Endothelial cell of hepatic sinusoid (primary cell): ENCODE data around the gene PRRG4.
"Not testable (repeated sequence)": the region's sequence is repeated elsewhere in the genome, so short reads cannot be mapped to it uniquely, and the experiment has no call there.

ENCODE experiments used
- in situ Hi-C: cut with HindIII; loops from 2 replicates; pipeline ENCODE4 v1.10.0; 2017; ENCODE audit warnings: low sequenced_read_pairs

Gene PRRG4

GRCh38 chr11:32884023-32884422 is 54.3 kb downstream of the PRRG4 start:
- in situ Hi-C loops: no loop called here

- in situ Hi-C loops: no loop called here
Observed at GRCh38 chr11:32884770-32885384, 55.1 kb downstream of the PRRG4 start.

- in situ Hi-C loops: no loop called here
Observed at GRCh38 chr11:32885556-32885955, 55.8 kb downstream of the PRRG4 start.

DNA sequence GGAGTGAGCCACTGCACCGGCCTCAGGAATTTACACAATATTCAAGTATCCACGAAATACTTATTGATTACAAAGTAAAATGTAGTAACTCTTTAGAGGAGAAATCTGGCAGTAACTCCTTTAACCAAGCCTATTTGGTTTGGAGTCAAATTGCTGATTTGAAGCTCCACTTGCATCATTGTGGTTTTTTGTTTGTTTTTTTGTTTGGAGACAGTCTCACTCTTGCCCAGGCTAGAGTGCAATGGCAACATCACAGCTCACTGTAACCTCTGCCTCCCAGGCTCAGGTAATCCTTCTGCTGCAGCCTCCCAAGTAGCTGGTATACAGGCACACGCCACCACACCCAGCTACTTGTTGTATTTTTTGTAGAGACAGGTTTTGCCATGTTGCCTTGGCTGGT is 56.5 kb downstream of the PRRG4 start:
- in situ Hi-C loops: no loop called here

- in situ Hi-C loops: not testable (repeated sequence)
Observed at GRCh38 chr11:32887707-32888383, 58.1 kb downstream of the PRRG4 start.

DNA sequence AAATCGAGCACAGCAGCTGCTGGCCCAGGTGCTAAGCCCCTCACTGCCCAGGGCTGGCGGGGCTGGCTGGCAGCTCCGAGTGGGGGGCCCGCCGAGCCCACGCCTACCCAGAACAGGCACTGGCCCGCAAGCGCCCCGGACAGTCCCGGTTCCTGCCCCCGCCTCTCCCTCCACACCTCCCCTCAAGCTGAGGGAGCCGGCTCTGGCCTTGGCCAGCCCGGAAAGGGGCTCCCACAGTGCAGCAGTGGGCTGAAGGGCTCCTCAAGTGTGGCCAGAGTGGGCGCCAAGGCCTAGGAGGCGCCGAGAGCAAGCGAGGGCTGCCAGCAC is 58.6 kb downstream of the PRRG4 start:
- in situ Hi-C loops: not testable (repeated sequence)

DNA sequence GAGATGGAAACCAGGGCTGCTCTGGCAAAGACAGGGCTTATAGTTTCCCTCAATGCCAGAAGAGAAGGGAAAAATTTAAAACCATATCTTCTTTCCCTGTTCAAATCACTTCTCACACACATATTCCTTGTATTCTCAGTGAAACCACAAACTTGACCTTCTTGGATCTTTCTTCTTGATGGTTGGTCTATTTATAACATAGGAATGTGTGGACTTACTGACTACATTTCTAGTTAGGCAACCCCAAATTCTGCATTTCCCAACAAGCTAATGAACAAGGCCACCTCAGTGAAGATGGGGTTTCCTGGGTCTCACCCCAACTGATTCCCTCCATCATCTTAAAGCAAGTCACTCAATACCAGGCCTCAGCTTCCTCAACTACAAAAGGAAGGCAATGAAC is 59.1 kb downstream of the PRRG4 start:
- in situ Hi-C loops: no loop called here

GRCh38 chr11:32890843-32891656 is 61.3 kb downstream of the PRRG4 start:
- in situ Hi-C loops: no loop called here

- in situ Hi-C loops: no loop called here
Observed at GRCh38 chr11:32891657-32892354, 62.1 kb downstream of the PRRG4 start.

- in situ Hi-C loops: no loop called here
Observed at GRCh38 chr11:32892355-32893092, 62.8 kb downstream of the PRRG4 start, which contains the start of gene QSER1. Gene QSER1 (plus strand): TSS chr11:32892811. CDS start chr11:32893126, 315 bp downstream.

- in situ Hi-C loops: no loop called here
Observed at GRCh38 chr11:32893093-32893342, 63.3 kb downstream of the PRRG4 start.

GRCh38 chr11:32893343-32894148 is 63.8 kb downstream of the PRRG4 start:
- in situ Hi-C loops: no loop called here

- in situ Hi-C loops: no loop called here
Observed at GRCh38 chr11:32894149-32894827, 64.6 kb downstream of the PRRG4 start.

- in situ Hi-C loops: no loop called here
Observed at GRCh38 chr11:32894921-32895320, 65.2 kb downstream of the PRRG4 start.

GRCh38 chr11:32895471-32895870 is 65.7 kb downstream of the PRRG4 start:
- in situ Hi-C loops: no loop called here

DNA sequence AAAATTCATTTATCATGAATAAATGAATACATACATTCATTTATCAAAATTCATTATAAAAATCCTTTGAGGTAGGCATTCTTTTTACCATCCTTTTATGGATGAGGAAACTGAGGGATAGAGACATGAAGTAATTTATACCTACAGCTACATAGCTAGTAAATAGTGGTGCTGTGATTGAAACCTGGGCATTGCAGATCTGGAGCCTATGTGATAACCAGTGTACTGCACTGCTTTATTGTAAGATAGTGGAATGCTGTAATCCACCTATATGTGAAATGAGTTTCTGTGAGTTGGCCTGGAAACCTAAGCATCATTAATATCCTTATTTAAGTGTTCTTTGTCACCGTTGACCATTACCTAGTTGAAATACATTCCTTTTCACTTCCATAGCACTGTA is 67.4 kb downstream of the PRRG4 start:
- in situ Hi-C loops: no loop called here

DNA sequence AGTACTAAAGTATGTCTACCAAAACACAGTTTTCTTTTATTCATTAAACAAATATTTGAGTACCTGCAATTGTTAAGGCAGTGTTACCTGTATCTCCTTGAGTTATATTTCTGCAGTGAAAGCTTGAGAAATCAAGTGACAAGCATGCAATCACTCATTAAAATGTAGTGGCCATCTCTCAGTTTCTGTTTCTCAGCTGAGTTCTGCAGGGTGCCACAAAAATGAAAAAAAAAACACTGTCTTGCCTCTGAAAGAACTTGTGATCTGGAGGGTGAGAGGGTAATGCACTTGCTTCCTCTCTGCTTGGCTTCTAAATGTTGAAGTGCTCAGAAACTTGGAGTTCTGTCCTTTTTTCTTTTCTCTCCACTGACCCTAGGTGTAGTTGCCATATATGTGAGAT is 69.7 kb downstream of the PRRG4 start:
- in situ Hi-C loops: no loop called here

DNA sequence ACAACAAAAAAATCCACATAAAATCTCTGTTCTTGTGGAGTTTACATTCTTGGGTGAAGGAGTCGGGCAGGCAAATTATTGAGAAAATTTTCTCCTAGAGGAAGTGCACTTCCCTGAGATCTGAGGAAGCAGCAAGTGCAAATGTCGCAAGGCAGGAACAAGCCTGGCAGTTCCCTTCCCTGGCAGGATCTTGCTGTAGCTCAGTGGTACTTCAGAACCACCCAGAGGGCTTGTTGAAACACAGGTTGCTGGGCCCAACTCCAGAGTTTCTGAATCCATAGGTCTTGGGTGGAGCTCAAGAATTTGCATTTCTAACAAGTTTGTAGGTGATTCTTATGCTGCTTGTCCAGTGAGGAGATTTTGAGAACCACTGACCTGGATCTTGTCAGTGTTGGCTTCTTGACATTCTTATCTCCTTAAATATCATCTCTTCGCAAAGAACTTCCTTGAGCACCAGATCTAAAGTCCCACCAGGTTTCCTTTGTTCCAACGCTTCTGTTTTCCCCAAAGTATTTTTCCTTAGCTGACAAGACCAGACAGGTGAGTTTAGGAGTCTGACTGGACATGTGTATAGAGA is 72.5 kb downstream of the PRRG4 start:
- in situ Hi-C loops: no loop called here

DNA sequence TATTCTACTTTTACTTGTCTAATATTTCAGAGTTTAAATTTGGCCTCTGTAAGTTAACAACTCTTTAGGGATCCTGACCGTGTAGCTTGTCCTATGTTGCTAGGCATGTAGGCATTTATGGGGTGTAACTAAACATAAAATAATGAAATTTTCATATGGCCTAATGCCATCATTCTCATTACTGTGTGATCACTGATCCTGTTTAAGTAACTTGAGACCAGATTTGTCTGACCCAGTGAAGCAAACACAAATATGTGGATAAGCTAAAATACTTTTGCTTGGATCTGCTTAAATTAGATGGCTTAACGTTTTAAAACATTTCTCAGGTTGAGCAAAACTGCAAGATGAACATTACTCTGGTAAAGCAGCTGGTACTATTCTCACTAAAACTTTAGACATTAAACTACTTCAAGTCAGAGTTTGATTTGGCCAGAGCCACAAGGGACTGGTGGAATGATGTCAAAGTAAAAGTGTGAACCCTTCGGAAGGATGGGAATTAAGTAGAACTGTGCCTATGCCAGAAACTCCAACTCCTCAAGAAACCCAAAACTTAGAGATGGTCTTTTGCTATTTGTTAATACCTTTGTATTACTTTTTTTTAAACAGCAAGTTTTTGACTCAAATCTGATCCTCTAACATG is 75.4 kb downstream of the PRRG4 start:
- in situ Hi-C loops: no loop called here
